ENCODE measurements around the gene ABCD4. TPM values are rescaled to one million over a fixed set of nuclear protein-coding genes. Genes with fewer than 3 reads are reported as not detected.

The ABCD4 gene
- total and polyA plus RNA-seq, 2 of the 4 experiments (the other 2 are of a cell fraction) = 12.2 to 20.4 TPM

- Histone ChIP-seq H3K79me1 (ENCODE audit: low read depth in 1 of 2, low read length in 2 of 2) (no peaks in the 10 kb centered on the region), H2AFZ (replicated peaks; ENCODE audit: low read length, poor library complexity) (no peak overlapping the region), H3K56ac (ENCODE audit: extremely low read depth, insufficient read depth, low read length) (no peak overlapping the region), H3K4me3 (ENCODE audit: insufficient read depth, low read depth, low read length) (no peak overlapping the region), H3K4me1 (ENCODE audit: control insufficient read depth, insufficient read depth, low read length) (no peaks in the 10 kb centered on the region), H4K20me1 (ENCODE audit: insufficient read depth, low read length) (no peaks in the 10 kb centered on the region; the same call in 1 of the 2 replicates), H3K27me3 (ENCODE audit: control insufficient read depth, insufficient read depth, low read length) (peaks cover 44% of the 10 kb centered on the region), H2BK5ac (ENCODE audit: low read depth, low read length, poor library complexity, severe bottlenecking) (no peak overlapping the region), H3K4ac (ENCODE audit: low read depth, low read length) (no peak overlapping the region), H3K23ac (ENCODE audit: low read depth, low read length) (no peak overlapping the region), H3K27ac (ENCODE audit: insufficient read depth, low read length) (no peak overlapping the region), H3K9me3 (ENCODE audit: control insufficient read depth, insufficient read depth, low read length) (no peaks in the 10 kb centered on the region), H3K36me3 (ENCODE audit: control insufficient read depth, insufficient read depth, low read length) (no peaks in the 10 kb centered on the region), H2BK20ac (ENCODE audit: low read depth, low read length) (no peak overlapping the region), H2BK120ac (ENCODE audit: low read depth, low read length) (no peak overlapping the region), H2AK5ac (ENCODE audit: low read depth, low read length) (no peak overlapping the region), H4K91ac (ENCODE audit: insufficient read depth, low read depth, low read length) (no peak overlapping the region), H3K4me2 (ENCODE audit: low read depth, low read length) (no peak overlapping the region), H2BK15ac (ENCODE audit: low read depth, low read length) (no peak overlapping the region), H3K9ac (ENCODE audit: low read depth, low read length) (no peak overlapping the region), H3K14ac (replicated peaks; ENCODE audit: low read depth, low read length) (no peak overlapping the region), H4K5ac (ENCODE audit: low read depth, low read length) (no peak overlapping the region), H4K8ac (ENCODE audit: low read depth in 2 of 2, low read length in 2 of 2) (no peak overlapping the region), H2AK9ac (replicated peaks; ENCODE audit: low read depth, low read length, poor library complexity) (no peak overlapping the region), H3K18ac (ENCODE audit: low read depth, low read length) (no peak overlapping the region), H3K9me1 (ENCODE audit: insufficient read depth, low read length) (no peaks in the 10 kb centered on the region)
- TF ChIP-seq CHD1 (IDR thresholded peaks at IDR 0.05; ENCODE audit: low read depth, low read length) (no peak), FOS (IDR thresholded peaks at IDR 0.05; ENCODE audit: low read depth, low read length) (no peak), NFE2L2 (IDR thresholded peaks at IDR 0.05; ENCODE audit: low read depth, low read length) (no peak), RAD21 (IDR thresholded peaks at IDR 0.05; ENCODE audit: low read length) (no peak), CEBPB (IDR thresholded peaks at IDR 0.05; ENCODE audit: low read depth, low read length) (no peak)
- TF ChIP-seq, protein P1, sequence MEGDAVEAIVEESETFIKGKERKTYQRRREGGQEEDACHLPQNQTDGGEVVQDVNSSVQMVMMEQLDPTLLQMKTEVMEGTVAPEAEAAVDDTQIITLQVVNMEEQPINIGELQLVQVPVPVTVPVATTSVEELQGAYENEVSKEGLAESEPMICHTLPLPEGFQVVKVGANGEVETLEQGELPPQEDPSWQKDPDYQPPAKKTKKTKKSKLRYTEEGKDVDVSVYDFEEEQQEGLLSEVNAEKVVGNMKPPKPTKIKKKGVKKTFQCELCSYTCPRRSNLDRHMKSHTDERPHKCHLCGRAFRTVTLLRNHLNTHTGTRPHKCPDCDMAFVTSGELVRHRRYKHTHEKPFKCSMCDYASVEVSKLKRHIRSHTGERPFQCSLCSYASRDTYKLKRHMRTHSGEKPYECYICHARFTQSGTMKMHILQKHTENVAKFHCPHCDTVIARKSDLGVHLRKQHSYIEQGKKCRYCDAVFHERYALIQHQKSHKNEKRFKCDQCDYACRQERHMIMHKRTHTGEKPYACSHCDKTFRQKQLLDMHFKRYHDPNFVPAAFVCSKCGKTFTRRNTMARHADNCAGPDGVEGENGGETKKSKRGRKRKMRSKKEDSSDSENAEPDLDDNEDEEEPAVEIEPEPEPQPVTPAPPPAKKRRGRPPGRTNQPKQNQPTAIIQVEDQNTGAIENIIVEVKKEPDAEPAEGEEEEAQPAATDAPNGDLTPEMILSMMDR (conservative IDR thresholded peaks at IDR 0.05; ENCODE audit: low read depth, low read length) = no peak
- dilution Hi-C loops (cut with HindIII; ENCODE audit: low sequenced_read_pairs, unreplicated experiment) (no loop called here), in situ Hi-C loops (cut with MboI; ENCODE audit: low sequenced_read_pairs) (no loop called here), intact Hi-C loops (cut with micrococcal nuclease) (no loop called here)
- no TSS peak for BruUV-seq (replicated peaks)
- CTCF ChIA-PET = no interaction called here
- DNase-seq = no peak
- POLR2A ChIA-PET (ENCODE audit: unreplicated experiment) = no interaction called here
- no CpG with 5 or more reads among the region's 3 CpGs for WGBS, 2 experiments (ENCODE audit: extremely low coverage in 2 of 2, insufficient read length in 1 of 2)
- ATAC-seq (ENCODE audit: low read depth) = no peak
These were observed 47.5 kb downstream of the ABCD4 start for GRCh38 chr14:74255281-74255680.

Data from IMR-90 (cell line).